Liver (tissue), 9 donors: ENCODE results near the gene CNOT3. TPM values are rescaled to one million over a fixed set of nuclear protein-coding genes. Genes with fewer than 3 reads are reported as not detected.

Source experiments
- DNase-seq: peaks from one replicate; pipeline ENCODE4 v3.0.0-alpha.2; 2017; ENCODE audit warnings: low spot score
- H3K27ac ChIP-seq, 2 donors: one replicate each; pipeline ENCODE4 v1.7.0; 2013; ENCODE audit warnings: inconsistent platforms in 2 of 2, low read length in 2 of 2, control low read depth in 1 of 2, low read depth in 1 of 2, mild to moderate bottlenecking in 1 of 2
- H3K27me3 ChIP-seq, 4 donors: one replicate each; pipeline versions ENCODE4 v1.6.1 to v1.7.0; 2013; ENCODE audit warnings: low read length in 3 of 4, inconsistent platforms in 1 of 4, mild to moderate bottlenecking in 1 of 4, moderate library complexity in 1 of 4; ENCODE audit not compliant: control insufficient read depth in 4 of 4, insufficient read depth in 4 of 4
- H3K36me3 ChIP-seq, 4 donors: one replicate each; pipeline versions ENCODE4 v1.6.1 to v1.7.0; 2013; ENCODE audit warnings: low read length in 3 of 4, mild to moderate bottlenecking in 3 of 4, low read depth in 1 of 4, moderate library complexity in 1 of 4; ENCODE audit not compliant: control insufficient read depth in 4 of 4, insufficient read depth in 3 of 4
- H3K4me1 ChIP-seq, 4 donors: one replicate each; pipeline versions ENCODE4 v1.6.1 to v1.7.0; 2013; ENCODE audit warnings: low read length in 3 of 4, mild to moderate bottlenecking in 3 of 4, moderate library complexity in 1 of 4; ENCODE audit not compliant: control insufficient read depth in 4 of 4, insufficient read depth in 4 of 4
- H3K4me3 ChIP-seq, 3 donors: one replicate each; pipeline versions ENCODE4 v1.6.1 to v1.7.0; 2013; ENCODE audit warnings: low read length in 3 of 3, control low read depth in 1 of 3, low read depth in 1 of 3, mild to moderate bottlenecking in 1 of 3
- H3K9ac ChIP-seq, 2 donors: one replicate each; pipeline ENCODE4 v1.7.0; 2013; ENCODE audit warnings: low read length in 2 of 2, mild to moderate bottlenecking in 2 of 2, moderate library complexity in 2 of 2, control low read depth in 1 of 2, low read depth in 1 of 2
- H3K9me3 ChIP-seq, 4 donors: one replicate each; pipeline versions ENCODE4 v1.6.1 to v1.7.0; 2013; ENCODE audit warnings: low read length in 3 of 4; ENCODE audit not compliant: control insufficient read depth in 4 of 4
- EGR1 ChIP-seq, 2 donors: IDR thresholded peaks; 2 replicates each; pipeline ENCODE4 v1.6.1; 2016 to 2018; ENCODE audit warnings: antibody characterized with exemption in 2 of 2, low read depth in 2 of 2
- FOXA1 ChIP-seq: IDR thresholded peaks from 2 replicates; pipeline ENCODE4 v1.6.1; 2016; ENCODE audit warnings: antibody characterized with exemption
- GABPA ChIP-seq, 2 donors: IDR thresholded peaks in 1 of 2; conservative IDR thresholded peaks in 1 of 2; 2 replicates each; pipeline ENCODE4 v1.6.1; 2016; ENCODE audit warnings: antibody characterized with exemption in 2 of 2, mild to moderate bottlenecking in 1 of 2, moderate library complexity in 1 of 2
- HNF4A ChIP-seq, 2 donors: conservative IDR thresholded peaks; 2 replicates each; pipeline ENCODE4 v1.6.1; 2016; ENCODE audit warnings: antibody characterized with exemption in 2 of 2, mild to moderate bottlenecking in 2 of 2
- HNF4G ChIP-seq: IDR thresholded peaks from 2 replicates; pipeline ENCODE4 v1.6.1; 2016; ENCODE audit warnings: antibody characterized with exemption
- JUND ChIP-seq, 2 donors: IDR thresholded peaks; 2 replicates each; pipeline ENCODE4 v1.6.1; 2016; ENCODE audit warnings: antibody characterized with exemption in 2 of 2
- NR2F2 ChIP-seq: IDR thresholded peaks from 2 replicates; pipeline ENCODE4 v1.6.1; 2016; ENCODE audit warnings: antibody characterized with exemption
- RAD21 ChIP-seq, 2 donors: IDR thresholded peaks; 2 replicates each; pipeline ENCODE4 v1.6.1; 2016; ENCODE audit warnings: antibody characterized with exemption in 2 of 2, mild to moderate bottlenecking in 2 of 2
- RXRA ChIP-seq, 2 donors: IDR thresholded peaks; 2 replicates each; pipeline ENCODE4 v1.6.1; 2017 to 2018; ENCODE audit warnings: antibody characterized with exemption in 2 of 2, mild to moderate bottlenecking in 1 of 2
- SP1 ChIP-seq: IDR thresholded peaks from 2 replicates; pipeline ENCODE4 v1.6.1; 2018; ENCODE audit warnings: antibody characterized with exemption, mild to moderate bottlenecking
- TAF1 ChIP-seq: conservative IDR thresholded peaks from 2 replicates; pipeline ENCODE4 v1.6.1; 2016; ENCODE audit warnings: antibody characterized with exemption, mild to moderate bottlenecking
- YY1 ChIP-seq: IDR thresholded peaks from 2 replicates; pipeline ENCODE4 v1.6.1; 2016; ENCODE audit warnings: antibody characterized with exemption, mild to moderate bottlenecking
- WGBS: extraction: QIAGEN DNeasy Blood & Tissue Kit; methylation state at CpG from one replicate; pipeline ENCODE4 v1.1.7; 2013; 5-methylcytosine and 5-hydroxymethylcytosine counted together
- polyA plus RNA-seq, 2 donors: library from polyadenylated mRNA; stranded (reverse) in 1 of 2; unstranded in 1 of 2; fragments of 200-250 nt in 1 of 2; fragments of >200 nt in 1 of 2; fragmentation: Nextera tagmentation in 1 of 2; extraction: Ambion mirVana in 1 of 2; gene quantifications; one replicate each; pipeline versions ENCODE4 v1.2.1 to v1.2.3, GENCODE V29; 2013 to 2015
- total RNA-seq, 2 donors: library from RNA; depleted of rRNA; stranded (reverse); fragments of >200 nt; gene quantifications; one replicate each; pipeline ENCODE4 v1.2.3, GENCODE V29; 2014
- TF ChIP-seq, protein P1 (sequence below): fragments of 150-350 bp; IDR thresholded peaks from 2 replicates; pipeline ENCODE4 v1.5.1; 2017; ENCODE audit warnings: improper control_type of control experiment, low read depth, low read length; ENCODE audit not compliant: missing input control
- TF ChIP-seq, protein P2 (sequence below): IDR thresholded peaks from 2 replicates; pipeline ENCODE4 v1.6.1; 2016; ENCODE audit warnings: antibody characterized with exemption
- TF ChIP-seq, protein P3 (sequence below): IDR thresholded peaks from 2 replicates; pipeline ENCODE4 v1.6.1; 2016; ENCODE audit warnings: antibody characterized with exemption, mild to moderate bottlenecking
- TF ChIP-seq, protein P4 (sequence below): IDR thresholded peaks from 2 replicates; pipeline ENCODE4 v1.6.1; 2016; ENCODE audit warnings: antibody characterized with exemption
- donor health status: healthy.
- donor health status: healthy.
- donor health status: healthy.
- donor health status: healthy.
- donor health status: healthy.

The CNOT3 gene
- total and polyA plus RNA-seq, 4 donors = 3.7 to 13.0 (median 9.1) TPM

- TF ChIP-seq SP1 = no peak
- TF ChIP-seq RXRA (IDR thresholded peaks at IDR 0.05) = no peak
- TF ChIP-seq, protein P1, sequence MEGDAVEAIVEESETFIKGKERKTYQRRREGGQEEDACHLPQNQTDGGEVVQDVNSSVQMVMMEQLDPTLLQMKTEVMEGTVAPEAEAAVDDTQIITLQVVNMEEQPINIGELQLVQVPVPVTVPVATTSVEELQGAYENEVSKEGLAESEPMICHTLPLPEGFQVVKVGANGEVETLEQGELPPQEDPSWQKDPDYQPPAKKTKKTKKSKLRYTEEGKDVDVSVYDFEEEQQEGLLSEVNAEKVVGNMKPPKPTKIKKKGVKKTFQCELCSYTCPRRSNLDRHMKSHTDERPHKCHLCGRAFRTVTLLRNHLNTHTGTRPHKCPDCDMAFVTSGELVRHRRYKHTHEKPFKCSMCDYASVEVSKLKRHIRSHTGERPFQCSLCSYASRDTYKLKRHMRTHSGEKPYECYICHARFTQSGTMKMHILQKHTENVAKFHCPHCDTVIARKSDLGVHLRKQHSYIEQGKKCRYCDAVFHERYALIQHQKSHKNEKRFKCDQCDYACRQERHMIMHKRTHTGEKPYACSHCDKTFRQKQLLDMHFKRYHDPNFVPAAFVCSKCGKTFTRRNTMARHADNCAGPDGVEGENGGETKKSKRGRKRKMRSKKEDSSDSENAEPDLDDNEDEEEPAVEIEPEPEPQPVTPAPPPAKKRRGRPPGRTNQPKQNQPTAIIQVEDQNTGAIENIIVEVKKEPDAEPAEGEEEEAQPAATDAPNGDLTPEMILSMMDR = no peak
- no peak for TF ChIP-seq EGR1 (IDR thresholded peaks at IDR 0.05; ENCODE audit: low read depth in 2 of 2)
- TF ChIP-seq, protein P2, sequence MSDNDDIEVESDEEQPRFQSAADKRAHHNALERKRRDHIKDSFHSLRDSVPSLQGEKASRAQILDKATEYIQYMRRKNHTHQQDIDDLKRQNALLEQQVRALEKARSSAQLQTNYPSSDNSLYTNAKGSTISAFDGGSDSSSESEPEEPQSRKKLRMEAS = no peak
Observed at GRCh38 chr19:54153731-54154326, 16.3 kb downstream of the CNOT3 start (continued).

- DNase-seq = no peak
- Histone ChIP-seq H3K36me3 (peaks cover 36 to 76% (median 46%) of the 10 kb centered on the region in 4 donors), H3K9me3 (no peaks in the 10 kb centered on the region), H3K4me3 (no peak overlapping the region), H3K4me1 (peaks cover 0 to 14% (median 12%) of the 10 kb centered on the region in 4 donors), H3K27me3 (no peaks in the 10 kb centered on the region), H3K9ac (no peak overlapping the region), H3K27ac (no peak overlapping the region)
- TF ChIP-seq TAF1 (no peak), RXRA (IDR thresholded peaks at IDR 0.05) (no peak), RAD21 (IDR thresholded peaks at IDR 0.05) (no peak), GABPA (IDR thresholded peaks at IDR 0.05 in 1 of 2, conservative IDR thresholded peaks at IDR 0.05 in 1 of 2) (no peak), EGR1 (IDR thresholded peaks at IDR 0.05; ENCODE audit: low read depth in 2 of 2) (no peak), NR2F2 (no peak), HNF4A (conservative IDR thresholded peaks at IDR 0.05) (no peak), FOXA1 (no peak), HNF4G (no peak), YY1 (no peak), JUND (IDR thresholded peaks at IDR 0.05) (no peak)
- TF ChIP-seq, protein P3, sequence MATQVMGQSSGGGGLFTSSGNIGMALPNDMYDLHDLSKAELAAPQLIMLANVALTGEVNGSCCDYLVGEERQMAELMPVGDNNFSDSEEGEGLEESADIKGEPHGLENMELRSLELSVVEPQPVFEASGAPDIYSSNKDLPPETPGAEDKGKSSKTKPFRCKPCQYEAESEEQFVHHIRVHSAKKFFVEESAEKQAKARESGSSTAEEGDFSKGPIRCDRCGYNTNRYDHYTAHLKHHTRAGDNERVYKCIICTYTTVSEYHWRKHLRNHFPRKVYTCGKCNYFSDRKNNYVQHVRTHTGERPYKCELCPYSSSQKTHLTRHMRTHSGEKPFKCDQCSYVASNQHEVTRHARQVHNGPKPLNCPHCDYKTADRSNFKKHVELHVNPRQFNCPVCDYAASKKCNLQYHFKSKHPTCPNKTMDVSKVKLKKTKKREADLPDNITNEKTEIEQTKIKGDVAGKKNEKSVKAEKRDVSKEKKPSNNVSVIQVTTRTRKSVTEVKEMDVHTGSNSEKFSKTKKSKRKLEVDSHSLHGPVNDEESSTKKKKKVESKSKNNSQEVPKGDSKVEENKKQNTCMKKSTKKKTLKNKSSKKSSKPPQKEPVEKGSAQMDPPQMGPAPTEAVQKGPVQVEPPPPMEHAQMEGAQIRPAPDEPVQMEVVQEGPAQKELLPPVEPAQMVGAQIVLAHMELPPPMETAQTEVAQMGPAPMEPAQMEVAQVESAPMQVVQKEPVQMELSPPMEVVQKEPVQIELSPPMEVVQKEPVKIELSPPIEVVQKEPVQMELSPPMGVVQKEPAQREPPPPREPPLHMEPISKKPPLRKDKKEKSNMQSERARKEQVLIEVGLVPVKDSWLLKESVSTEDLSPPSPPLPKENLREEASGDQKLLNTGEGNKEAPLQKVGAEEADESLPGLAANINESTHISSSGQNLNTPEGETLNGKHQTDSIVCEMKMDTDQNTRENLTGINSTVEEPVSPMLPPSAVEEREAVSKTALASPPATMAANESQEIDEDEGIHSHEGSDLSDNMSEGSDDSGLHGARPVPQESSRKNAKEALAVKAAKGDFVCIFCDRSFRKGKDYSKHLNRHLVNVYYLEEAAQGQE = no peak
- TF ChIP-seq, protein P2 = no peak
- TF ChIP-seq, protein P4, sequence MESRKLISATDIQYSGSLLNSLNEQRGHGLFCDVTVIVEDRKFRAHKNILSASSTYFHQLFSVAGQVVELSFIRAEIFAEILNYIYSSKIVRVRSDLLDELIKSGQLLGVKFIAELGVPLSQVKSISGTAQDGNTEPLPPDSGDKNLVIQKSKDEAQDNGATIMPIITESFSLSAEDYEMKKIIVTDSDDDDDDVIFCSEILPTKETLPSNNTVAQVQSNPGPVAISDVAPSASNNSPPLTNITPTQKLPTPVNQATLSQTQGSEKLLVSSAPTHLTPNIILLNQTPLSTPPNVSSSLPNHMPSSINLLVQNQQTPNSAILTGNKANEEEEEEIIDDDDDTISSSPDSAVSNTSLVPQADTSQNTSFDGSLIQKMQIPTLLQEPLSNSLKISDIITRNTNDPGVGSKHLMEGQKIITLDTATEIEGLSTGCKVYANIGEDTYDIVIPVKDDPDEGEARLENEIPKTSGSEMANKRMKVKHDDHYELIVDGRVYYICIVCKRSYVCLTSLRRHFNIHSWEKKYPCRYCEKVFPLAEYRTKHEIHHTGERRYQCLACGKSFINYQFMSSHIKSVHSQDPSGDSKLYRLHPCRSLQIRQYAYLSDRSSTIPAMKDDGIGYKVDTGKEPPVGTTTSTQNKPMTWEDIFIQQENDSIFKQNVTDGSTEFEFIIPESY = no peak
- 77% methylated on average over 18 of the region's 18 CpGs for WGBS
Observed at GRCh38 chr19:54154603-54155345, 17.2 kb downstream of the CNOT3 start.
